Astrocyte of the spinal cord (primary cell): ENCODE measurements around the gene CAMTA1.
"Not testable (repeated sequence)": the region's sequence is repeated elsewhere in the genome, so short reads cannot be mapped to it uniquely, and the experiment has no call there.

Experiments
- DNase-seq: peaks from one replicate; pipeline ENCODE4 v3.0.0; 2011; ENCODE audit warnings: low read depth, low spot score
- H3K4me3 ChIP-seq: 2 replicates; pipeline ENCODE4 v1.5.1; 2011; ENCODE audit warnings: low read depth, mild to moderate bottlenecking, low read length, moderate library complexity
- CTCF ChIP-seq: IDR thresholded peaks from 2 replicates; pipeline ENCODE4 v1.5.1; 2012; ENCODE audit warnings: low read depth, mild to moderate bottlenecking, low read length, inconsistent platforms
- in situ Hi-C: cut with HindIII; loops from 2 replicates; pipeline ENCODE4 v1.10.0; 2017; ENCODE audit warnings: low sequenced_read_pairs

The CAMTA1 gene

GRCh38 chr1:6803357-6803756, 18.1 kb downstream of the CAMTA1 start:
- no peak for TF ChIP-seq CTCF
- in situ Hi-C loops = no loop called here
- H3K4me3 ChIP-seq = no peak overlapping the region
- DNase-seq = no peak

- TF ChIP-seq CTCF = no peak
- no peak overlapping the region for H3K4me3 ChIP-seq
- in situ Hi-C loops = no loop called here
- no peak for DNase-seq
Observed at GRCh38 chr1:6805004-6805416, 19.8 kb downstream of the CAMTA1 start.

- H3K4me3 ChIP-seq = no peak overlapping the region
- no peak for TF ChIP-seq CTCF
- no peak for DNase-seq
- in situ Hi-C loops = no loop called here
Observed at GRCh38 chr1:6807782-6808181, 22.5 kb downstream of the CAMTA1 start.

GRCh38 chr1:6809461-6809860, 24.2 kb downstream of the CAMTA1 start:
- TF ChIP-seq CTCF = no peak
- no peak for DNase-seq
- H3K4me3 ChIP-seq = no peak overlapping the region
- in situ Hi-C loops = no loop called here

- H3K4me3 ChIP-seq, DNase-seq, in situ Hi-C loops: not testable (repeated sequence)
Observed at GRCh38 chr1:6810146-6810734, 25.0 kb downstream of the CAMTA1 start.

- H3K4me3 ChIP-seq = no peak overlapping the region
- DNase-seq = no peak
- in situ Hi-C loops = no loop called here
- TF ChIP-seq CTCF = no peak
Observed at GRCh38 chr1:6811583-6811982, 26.3 kb downstream of the CAMTA1 start.

GRCh38 chr1:6813165-6813564, 27.9 kb downstream of the CAMTA1 start:
- DNase-seq = no peak
- no peak overlapping the region for H3K4me3 ChIP-seq
- in situ Hi-C loops = no loop called here
- TF ChIP-seq CTCF = no peak
